PC-3 (cell line): ENCODE results near the gene DNMBP.

ENCODE experiments used
- CTCF ChIP-seq: fragments of 300-600 bp; sonication (generic); conservative IDR thresholded peaks from 2 replicates; pipeline ENCODE4 v1.5.1; 2017; ENCODE audit warnings: antibody characterized with exemption, low read depth, mild to moderate bottlenecking, low read length
- EZH2phosphoT487 ChIP-seq: fragments of 300-600 bp; sonication (generic); IDR thresholded peaks from 2 replicates; pipeline ENCODE4 v1.6.1; 2018; ENCODE audit warnings: mild to moderate bottlenecking, antibody characterized with exemption, low read length, borderline replicate concordance

GRCh38 chr10:100008142-100008522 is 1.6 kb downstream of the DNMBP start:
- TF ChIP-seq CTCF (no peak), EZH2phosphoT487 (no peak)
